Measurements from ENCODE around the gene SURF4. TPM values are rescaled to one million over a fixed set of nuclear protein-coding genes. Genes with fewer than 3 reads are reported as not detected.

SURF4 gene
- total and polyA plus RNA-seq, 2 of the 13 experiments (the other 11 are each of a cell fraction or from before 2014, with no cell fraction given) = 220 to 265 TPM

GRCh38 chr9:133331221-133331620, 44.6 kb downstream of the SURF4 start:
- POLR2A ChIA-PET = interaction anchor here (1.0 kb wide), 1 partner anchor 11 kb away, joined by 3 read pairs; no protein-coding TSS in a partner anchor

More at GRCh38 chr9:133331221-133331620, 44.6 kb downstream of the SURF4 start:
- no peak overlapping the region for H2AFZ ChIP-seq (ENCODE audit: low read length)
- CTCF ChIA-PET (ENCODE audit: low intra/inter-chr PET ratio, low total read pairs) = no interaction called here
- H4K20me1 ChIP-seq (ENCODE audit: insufficient read depth, low read length) = 0 out of 2 replicates have a peak, but pooled peaks cover 7% of the 10 kb centered on the region
- no peak for FAIRE-seq
- no peak overlapping the region for H3K9ac ChIP-seq (ENCODE audit: insufficient read depth, low read depth, low read length)
- intact Hi-C loops (cut with micrococcal nuclease; ENCODE audit: unreplicated experiment) (no loop called here), in situ Hi-C loops (cut with HindIII; ENCODE audit: extremely low pct_ligation_motif_present, low pct_unique_long_range_greater_than_20kb) (loop anchor here (5.0 kb wide), 1 partner anchor 144 kb away; no protein-coding TSS in a partner anchor)
- TF ChIP-seq ZC3H13 (CRISPR knock-in tag; IDR thresholded peaks at IDR 0.05) (0 out of 2 replicates have a peak, but pooled peaks have one; percentile 33), TGIF2 (CRISPR knock-in tag; IDR thresholded peaks at IDR 0.05) (no peak), ZNF274 (CRISPR knock-in tag; IDR thresholded peaks at IDR 0.05) (no peak), ZNF136 (CRISPR knock-in tag; IDR thresholded peaks at IDR 0.05; ENCODE audit: low read depth) (no peak), ZNF431 (CRISPR knock-in tag; IDR thresholded peaks at IDR 0.05; ENCODE audit: borderline replicate concordance, low read depth) (no peak), SALL1 (CRISPR knock-in tag; IDR thresholded peaks at IDR 0.05) (no peak), AGO2 (optimal IDR thresholded peaks at IDR 0.05; ENCODE audit: low read depth, low read length) (peak; percentile 7), POLR2G (IDR thresholded peaks at IDR 0.05; ENCODE audit: low read depth, low read length) (peak; percentile 25; the same call in 1 of the 2 replicates)
- TF ChIP-seq, protein P1, sequence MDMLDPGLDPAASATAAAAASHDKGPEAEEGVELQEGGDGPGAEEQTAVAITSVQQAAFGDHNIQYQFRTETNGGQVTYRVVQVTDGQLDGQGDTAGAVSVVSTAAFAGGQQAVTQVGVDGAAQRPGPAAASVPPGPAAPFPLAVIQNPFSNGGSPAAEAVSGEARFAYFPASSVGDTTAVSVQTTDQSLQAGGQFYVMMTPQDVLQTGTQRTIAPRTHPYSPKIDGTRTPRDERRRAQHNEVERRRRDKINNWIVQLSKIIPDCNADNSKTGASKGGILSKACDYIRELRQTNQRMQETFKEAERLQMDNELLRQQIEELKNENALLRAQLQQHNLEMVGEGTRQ (IDR thresholded peaks at IDR 0.05; ENCODE audit: low read depth, low read length) = no peak
- TF ChIP-seq, protein P1 (CRISPR knock-in tag; IDR thresholded peaks at IDR 0.05; ENCODE audit: borderline replicate concordance) = no peak
- no peaks in the 10 kb centered on the region for H3K9me3 ChIP-seq (ENCODE audit: low read length)
- no peak overlapping the region for H3K4me3 ChIP-seq (replicated peaks in 1 of 3; ENCODE audit: insufficient read depth in 1 of 3, low read depth in 2 of 3, low read length in 3 of 3)
- peaks cover 26% of the 10 kb centered on the region for H3K79me2 ChIP-seq (ENCODE audit: insufficient read depth, low read length)
- DNase-seq (ENCODE audit: low spot score) = no peak
- no peak overlapping the region for H3K4me2 ChIP-seq (ENCODE audit: low read depth, low read length)
- H3K4me1 ChIP-seq (ENCODE audit: insufficient read depth, low read length) = peaks cover 14% of the 10 kb centered on the region
- peaks cover 18 to 41% of the 10 kb centered on the region in 2 experiments; a peak in 4 of 5 replicates for H3K36me3 ChIP-seq (replicated peaks in 1 of 2; ENCODE audit: control insufficient read depth in 1 of 2, insufficient read depth in 2 of 2, low read length in 2 of 2)
- no peak for ATAC-seq
- 94% methylated on average over 19 of the region's 19 CpGs for WGBS (ENCODE audit: low lambda C conversion rate)
- no peaks in the 10 kb centered on the region; a peak in 1 of 5 replicates for H3K27me3 ChIP-seq (ENCODE audit: control insufficient read depth in 1 of 2, insufficient read depth in 2 of 2, low read length in 2 of 2)
- no peak overlapping the region for H3K27ac ChIP-seq (ENCODE audit: extremely low read length, insufficient read depth, low read length)
- BruUV-seq (replicated peaks) = no TSS peak
